NCI-H2196 treated with DMSO at 0.1 percent for 48 hours (cell line): ENCODE results near the gene GPR183.

ENCODE experiments used
- DNase-seq: peaks from one replicate; lab custom pipeline; 2025; ENCODE audit not compliant: unreplicated experiment; lab: John Stamatoyannopoulos, UW

Gene GPR183, protein sequence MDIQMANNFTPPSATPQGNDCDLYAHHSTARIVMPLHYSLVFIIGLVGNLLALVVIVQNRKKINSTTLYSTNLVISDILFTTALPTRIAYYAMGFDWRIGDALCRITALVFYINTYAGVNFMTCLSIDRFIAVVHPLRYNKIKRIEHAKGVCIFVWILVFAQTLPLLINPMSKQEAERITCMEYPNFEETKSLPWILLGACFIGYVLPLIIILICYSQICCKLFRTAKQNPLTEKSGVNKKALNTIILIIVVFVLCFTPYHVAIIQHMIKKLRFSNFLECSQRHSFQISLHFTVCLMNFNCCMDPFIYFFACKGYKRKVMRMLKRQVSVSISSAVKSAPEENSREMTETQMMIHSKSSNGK

DNA sequence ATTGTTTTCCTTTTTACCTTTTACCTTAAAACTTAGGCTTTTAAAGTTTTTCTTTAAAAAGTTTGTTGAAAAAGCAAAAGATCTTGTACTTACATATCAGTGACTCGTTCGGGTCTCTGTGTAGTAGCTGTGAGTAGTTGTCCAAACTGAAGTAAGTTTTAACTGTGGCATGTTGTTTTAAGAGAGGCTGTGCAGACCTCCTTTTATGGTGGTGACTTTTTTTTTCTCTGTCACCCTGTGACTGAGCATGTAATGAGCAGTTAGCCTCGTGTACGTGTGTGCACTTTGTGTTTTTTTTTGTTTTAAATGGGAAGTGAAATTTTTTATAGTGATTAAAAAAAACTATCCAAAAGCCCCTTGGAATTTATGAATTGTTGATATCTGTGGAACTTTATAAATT, at the start of gene GPR183:
Gene GPR183 (minus strand): TSS at position 153 of the 400 bp plus-strand sequence. CDS start 11,254 bp downstream, outside the sequence.
- DNase-seq, result no peak

DNA sequence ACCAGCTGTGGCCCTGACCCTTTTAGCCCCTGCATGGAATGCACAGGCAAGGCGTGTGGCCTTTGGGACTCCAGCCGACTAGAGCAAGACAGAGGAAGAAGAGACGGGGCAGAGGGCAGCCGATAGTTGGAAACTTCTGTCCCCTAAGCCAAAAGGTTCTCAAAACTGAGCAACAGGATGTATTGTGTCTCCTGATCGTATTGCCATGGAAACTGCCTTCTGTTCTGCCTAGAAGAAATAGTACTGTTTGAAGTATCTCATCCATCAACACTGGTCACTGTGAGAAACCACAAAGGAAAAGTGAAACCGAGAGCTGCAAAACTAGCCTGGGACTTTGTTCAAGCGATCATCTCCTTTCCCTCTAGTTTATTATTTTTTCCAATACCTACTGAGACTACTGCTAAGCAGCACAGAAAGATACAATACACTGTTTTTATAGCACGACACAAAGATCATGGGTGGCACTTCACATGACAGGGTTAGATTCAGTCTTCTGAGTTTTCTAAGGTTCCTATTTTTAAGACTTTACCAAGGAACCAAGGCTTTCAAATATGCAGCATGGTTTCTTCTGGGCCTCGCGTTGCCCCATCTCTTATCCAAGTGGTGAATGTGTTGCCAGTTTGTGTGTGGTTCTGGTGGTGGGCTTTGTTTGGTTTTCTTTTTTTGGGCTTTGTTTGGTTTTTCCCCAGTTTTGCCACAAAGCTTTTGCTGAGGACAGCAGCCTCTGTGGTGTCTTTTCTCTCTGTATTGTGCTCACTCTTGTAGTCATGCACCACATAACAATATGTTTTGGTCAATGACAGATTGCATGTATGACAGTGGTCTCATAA, 49.3 kb upstream of the GPR183 start:
- DNase-seq, result no peak

DNA sequence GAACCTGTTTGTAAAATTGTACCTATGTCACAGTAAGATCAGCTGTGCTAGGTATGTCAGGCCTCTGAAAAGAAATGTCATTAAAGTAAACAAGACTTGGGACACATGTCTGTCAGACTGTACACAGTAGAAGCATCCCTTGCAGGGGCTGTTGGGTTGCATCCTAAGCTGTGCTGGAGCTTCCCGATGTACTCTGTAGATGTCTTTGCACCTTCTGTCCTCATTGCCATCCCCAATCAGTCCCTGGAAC, 48.7 kb upstream of the GPR183 start:
- DNase-seq, result no peak

DNA sequence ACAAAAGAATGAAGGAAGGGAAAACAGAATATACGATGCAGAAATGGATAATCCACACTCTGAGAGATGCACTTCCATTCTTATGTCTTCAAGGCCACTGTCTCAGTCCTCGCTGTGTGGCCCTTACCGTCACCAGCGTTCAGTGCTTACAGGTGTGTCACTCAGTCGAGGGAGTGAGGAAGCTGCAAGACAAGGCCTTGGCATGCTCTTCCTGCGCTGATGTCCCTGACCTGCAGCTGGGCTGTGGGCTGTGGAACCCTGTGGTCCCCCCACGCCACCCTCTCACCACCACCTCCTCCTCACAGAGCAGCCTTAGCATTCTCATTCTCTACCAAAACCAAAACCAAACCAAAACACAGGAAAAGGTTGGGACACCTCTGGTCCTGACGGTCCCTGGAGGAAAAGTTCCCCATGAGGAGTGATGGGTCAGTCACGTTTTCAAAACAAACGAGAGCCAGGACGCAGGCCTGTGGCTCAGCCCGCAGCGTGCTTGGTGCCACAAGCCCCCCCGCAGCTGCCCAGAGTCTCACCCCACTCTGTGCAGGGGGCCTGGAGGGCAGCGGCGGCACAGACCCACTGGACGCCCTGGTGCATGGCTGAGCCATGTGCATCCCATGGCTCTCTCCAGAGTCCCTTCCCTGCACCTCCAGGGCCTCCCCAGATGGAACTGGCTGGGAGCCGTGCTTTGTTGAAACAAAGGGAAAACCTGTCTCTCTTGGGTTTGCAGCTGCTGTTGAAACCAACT, 48.2 kb upstream of the GPR183 start:
- no peak for DNase-seq

DNA sequence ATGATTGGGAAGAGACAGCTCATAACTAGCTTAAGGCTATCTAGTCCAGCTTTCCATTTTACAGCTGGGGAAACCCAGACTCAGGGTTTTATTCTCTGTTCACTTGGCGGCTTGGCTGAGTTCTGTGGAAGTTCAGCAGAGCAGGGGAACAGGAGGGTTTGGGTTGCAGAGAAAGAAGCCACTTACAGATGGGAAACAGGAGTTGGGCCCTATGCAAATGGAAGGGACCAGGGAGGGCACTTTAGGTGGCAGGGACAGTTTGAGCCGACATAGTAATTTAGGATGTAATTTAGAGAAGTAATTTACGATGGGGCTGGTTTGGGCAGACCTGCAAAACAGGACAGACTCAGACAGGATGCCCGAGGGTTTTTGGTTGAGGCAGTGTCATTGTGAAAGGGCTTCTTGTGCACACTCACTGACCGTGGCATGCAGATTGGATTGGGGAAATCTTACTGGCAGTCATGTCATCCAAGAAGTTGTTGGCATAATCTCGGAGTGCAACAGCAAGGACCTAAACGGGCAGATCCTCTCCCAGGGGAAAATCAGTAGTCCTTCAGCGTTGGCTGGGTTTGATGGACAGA, 47.3 kb upstream of the GPR183 start:
- no peak for DNase-seq

DNA sequence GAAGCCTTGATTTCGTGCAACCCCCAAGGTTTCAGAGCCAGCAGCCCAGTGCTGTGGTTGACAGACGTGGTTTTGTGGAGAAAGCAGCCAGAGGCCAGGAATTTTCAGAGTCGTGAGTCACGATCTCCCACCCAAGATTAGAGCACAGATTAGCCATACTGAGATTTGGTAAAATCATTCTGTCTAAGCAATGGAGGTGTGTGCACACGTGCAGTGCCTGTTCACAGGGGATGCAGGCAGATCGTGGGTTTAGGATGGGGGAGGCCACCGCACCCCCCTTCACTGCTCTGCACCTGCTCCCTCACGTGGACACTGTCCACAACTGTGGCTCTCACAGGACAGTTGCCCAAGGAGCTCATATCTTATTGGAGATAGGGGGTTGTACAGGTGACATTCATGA, 46.6 kb upstream of the GPR183 start:
- DNase-seq, result no peak

DNA sequence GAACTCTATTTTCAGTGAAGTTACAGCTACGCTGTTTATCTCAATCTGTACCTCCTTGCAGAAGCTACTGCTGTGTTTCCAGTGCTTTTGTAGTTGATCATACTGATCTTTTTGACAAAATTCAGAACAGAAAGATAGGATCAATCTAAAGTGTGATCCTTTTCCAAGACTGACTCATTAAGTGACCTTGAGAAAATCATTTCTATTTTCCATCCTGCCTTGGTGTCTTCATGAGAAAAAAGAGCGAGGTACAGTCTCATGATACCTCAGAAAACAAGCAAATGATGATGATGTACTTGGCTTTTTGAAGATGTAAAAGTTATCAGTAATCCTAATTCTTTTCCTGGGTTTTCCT, 46.0 kb upstream of the GPR183 start:
- DNase-seq, result no peak

DNA sequence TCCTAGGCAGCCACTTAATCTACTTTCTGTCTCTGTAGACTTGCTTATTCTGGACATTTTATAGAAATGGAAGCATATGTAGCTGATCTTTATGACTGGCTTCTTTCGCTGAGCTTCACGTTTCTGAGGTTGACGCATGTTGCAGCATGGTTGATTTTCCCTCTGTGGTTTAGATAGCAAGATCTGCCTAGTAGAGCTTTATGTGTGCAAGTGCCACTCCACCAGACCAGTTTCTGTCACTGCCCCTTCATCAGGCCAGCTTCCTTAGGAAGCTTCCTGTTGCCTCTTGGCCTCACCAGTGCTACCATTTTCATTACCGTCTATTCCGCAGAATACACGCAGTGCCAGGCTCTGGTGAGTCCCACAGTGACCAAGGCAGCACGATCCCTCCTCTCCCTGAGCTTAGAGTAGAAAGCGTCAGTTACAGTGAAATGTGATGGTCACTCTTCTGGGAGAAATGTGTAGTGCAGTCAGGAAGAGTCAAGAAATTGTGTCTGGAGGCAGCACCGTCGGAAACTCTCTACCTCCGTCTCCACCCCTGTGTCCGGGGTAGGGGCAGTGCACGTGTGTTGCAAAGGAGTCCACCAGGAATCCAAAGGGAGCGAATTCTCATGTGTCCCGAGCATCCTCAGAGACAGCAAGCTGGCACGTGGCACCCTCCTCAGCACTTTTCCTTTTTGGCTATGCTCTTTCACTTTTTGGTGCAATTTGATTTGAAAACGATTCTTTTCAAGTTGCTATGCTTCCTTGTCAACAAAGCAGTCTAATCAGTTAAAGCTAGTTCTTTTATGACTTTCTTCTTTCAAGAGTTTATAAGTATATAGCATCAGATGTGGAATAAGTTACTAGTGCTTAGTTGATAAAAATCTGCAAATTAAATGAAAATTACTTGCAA, 45.4 kb upstream of the GPR183 start:
- DNase-seq, result no peak

DNA sequence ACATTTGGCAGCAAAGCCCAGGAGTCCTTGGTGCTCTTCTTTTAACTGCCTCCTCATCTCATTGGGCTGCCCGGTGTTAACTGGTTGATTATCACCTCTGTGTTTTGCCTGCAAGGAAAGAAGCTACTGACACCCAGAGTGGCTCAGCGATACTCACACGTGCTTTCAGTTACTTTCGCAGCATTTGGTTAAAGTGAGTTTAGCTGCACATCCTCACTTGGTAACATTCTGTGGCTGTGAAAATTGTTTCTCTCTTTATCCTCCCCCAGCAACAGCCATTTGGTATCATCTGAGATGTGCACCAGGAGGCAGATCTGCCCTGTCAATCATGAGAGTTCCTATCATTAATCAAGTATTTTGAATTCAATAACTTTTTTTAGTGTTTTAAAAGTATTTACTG, 44.6 kb upstream of the GPR183 start:
- no peak for DNase-seq

DNA sequence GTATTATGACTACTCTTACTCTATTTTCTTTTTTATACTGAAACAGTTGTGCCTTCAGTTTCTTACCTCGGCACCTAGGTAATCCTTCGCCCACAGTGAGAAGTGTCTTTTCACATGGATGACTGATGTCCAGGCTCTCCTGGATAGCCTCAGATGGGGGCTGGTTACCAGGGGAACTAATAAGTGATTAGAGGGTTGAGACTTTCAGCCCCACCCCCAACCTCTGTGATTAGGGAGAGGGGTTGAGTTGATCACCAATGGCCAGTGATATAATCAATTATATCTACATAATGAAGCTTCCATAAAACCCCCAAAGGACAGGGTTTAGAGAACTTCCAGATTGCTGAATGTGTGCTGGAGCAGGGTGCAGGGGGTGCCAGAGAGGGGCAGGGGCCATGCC, 43.0 kb upstream of the GPR183 start:
- no peak for DNase-seq

DNA sequence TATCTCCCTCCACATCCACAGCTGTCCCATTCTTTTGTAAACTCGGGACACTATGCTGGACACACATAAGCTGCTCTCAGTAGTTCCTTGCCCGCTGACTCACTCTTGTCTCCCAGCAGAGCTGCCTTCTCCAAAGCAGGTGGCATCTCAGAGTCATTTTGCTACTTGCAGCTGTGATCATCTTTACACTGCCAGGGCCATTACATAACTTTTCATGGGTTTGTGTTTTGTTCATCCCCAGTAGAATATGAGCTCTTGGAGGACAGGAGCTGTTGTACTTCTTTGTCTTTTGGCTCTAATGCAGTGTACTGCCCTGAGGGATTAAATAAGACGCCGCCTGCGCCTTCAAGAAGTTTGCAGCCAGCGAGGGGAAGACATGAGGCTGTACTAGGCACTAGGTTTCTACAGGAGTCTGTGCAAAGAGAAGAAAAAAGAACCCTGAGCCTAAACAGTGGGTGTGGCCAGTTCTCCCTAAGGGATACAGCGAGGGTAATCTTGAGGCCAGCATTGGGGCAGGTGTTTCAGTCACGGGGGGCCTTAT, 40.8 kb upstream of the GPR183 start:
- no peak for DNase-seq

DNA sequence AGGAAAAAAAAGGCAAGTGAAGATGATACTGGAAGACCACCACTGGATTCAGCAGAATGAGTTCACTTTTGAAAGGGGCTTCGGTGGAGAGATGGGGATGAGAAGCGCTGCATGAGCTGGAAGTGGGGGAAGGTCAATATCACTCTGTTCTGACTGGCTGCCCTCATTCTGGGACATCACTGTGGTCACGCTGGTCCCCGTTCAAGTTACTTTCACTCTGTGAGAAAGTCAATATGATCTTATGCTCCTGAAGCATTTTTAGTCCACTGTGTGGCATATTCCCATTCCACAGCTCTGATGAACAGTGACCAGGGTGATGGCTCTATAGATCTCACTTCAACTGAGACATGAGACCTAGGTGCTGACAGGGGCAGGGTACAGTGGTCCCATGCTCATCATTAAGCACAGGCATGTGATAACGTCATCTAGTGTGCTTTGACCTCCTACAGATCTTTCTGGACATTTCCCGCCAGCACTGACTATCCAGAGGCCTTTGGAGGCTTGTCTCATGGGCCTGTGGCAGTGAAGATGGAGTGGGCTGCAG, 40.2 kb upstream of the GPR183 start:
- DNase-seq, result no peak

DNA sequence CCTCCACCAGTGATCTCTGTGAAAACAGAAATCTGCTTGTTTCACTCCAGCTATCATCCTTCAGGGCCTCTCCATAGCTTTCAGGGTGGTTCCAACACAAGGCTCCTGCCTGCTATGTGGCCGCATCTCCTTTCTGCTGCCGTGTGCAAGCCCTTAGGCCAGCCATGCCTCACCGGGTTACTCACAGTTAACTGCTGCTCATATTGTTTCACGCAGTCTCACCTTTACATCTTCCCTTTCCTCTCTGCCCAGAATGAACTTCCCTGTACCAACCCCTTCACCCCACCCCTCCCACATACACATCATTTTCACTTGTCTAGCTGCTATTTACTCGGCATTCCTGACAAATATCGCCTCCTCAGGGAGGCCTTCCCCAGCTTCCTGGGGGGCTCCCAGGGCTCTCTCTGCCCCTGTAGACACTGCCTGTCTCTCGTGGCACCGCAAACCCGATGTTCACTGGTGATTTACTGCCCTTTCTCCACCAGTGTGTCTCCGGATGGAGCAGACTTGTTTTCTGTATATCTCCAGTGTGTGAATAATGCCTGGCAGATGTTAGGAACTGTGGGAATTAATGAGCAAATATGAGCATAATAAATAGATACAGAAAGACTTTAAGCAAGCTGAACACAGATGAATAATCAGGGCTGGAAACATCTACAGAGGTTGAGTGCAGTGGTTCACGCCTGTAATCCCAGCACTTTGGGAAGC, 39.3 kb upstream of the GPR183 start:
- no peak for DNase-seq

DNA sequence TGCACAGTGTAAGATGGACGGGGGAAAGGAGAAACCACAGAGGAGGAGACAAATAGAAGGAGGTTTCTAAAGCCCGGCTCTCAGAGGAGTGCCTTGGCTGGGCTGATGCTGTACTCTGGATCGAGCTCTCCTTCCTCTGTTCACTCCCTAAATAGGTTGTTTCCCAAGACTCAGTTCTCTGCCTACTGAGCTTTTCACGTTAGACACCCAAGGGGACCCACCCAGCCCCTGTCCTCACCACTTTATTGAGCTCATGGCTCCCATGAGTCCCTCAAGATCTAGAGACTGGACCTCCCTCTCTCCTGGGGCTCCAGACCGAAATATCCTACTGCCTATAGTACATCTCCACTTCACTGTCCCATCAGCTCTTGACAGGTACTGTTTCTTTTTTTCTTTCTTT, 38.1 kb upstream of the GPR183 start:
- no peak for DNase-seq

DNA sequence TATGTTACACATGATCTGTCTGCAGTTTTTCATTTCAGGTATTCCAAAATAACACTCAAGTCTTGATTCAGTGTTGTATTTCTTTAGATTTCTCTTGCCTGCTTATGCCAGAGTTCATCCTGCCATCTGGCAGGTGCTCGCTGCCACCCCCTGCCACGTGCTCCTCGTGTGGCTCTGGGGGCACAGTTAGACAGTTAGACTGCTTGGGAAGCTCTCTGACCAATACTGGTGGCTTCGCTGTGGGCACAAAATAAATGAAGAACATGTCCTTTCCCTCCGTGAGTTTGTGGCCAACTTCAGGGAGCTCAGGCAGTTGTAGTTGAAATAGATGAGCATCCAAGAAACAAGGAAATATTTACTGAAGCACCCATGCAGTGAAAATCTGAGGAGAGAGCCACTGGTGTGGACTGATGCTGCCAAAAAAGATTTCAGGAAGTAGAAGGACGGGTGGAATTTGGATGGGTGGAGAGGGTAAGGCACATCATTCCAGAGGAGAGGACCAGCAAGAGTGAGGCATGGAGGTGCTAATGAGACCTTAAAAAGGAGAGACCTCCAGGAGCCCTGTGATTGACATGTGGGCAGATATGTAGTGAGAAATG, 37.5 kb upstream of the GPR183 start:
- DNase-seq, result no peak

DNA sequence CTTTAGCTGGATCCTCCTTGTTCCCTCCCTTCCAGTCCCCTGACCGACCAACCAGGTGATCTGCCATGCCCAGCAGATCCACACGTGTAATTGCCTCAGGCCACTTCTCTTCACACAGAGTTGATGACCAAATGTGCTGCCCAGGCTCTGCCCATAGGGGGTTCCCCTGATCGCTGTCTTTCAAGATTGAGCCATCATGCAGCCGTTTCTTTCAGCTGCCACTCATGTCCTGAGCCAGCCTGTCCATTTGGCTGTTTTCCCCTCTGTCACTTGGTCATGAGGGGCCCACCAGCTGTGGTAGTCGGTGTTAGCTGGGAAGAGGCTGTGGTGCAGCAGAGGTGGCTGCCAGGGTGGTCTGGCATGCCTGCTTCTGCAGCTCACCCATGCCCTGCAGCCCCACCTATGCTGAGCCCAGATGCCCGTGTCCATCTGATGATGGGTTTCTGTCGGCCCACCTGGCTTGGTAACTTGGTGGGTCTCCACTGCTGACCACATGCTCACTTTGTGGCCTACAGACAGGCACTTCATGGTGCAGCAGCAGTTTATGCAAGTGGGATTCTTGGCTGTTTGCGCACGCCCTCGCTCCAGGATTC, 35.6 kb upstream of the GPR183 start:
- no peak for DNase-seq

DNA sequence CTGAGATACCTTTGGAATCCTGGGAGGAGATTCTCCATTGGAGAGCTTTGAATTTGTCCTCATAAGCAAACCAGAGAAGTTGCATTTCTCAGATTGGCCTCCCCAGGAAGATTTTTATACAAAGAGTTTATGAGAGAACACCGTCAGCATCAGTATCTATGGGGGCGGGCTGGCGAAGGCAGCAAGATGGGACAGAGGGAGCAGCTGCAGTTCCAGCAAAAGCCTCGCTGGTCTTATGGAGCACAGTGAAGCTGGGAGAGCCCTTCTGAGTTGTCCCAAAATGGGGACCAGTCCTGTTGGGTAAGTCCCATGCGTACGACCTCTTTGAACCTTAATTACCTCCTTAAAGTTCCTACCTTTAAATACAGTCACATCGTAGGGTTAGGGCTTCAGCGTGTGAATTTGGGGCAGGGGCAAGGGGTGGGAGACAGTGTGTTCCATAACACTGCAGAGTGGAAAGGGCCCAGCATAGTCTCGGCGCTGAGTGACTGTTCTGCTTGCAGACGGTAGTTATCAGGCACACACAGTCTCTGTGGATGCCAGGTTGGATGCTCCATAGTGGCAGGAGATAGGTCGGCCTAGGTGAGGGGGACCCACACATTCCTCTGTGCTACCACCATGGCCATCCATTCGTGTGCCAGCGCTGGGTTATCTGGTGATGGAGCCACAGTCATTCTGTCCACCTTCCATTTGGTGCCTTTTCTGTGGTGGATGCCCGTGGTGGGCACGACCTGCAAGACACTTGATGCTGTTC, 34.9 kb upstream of the GPR183 start:
- DNase-seq, result no peak

DNA sequence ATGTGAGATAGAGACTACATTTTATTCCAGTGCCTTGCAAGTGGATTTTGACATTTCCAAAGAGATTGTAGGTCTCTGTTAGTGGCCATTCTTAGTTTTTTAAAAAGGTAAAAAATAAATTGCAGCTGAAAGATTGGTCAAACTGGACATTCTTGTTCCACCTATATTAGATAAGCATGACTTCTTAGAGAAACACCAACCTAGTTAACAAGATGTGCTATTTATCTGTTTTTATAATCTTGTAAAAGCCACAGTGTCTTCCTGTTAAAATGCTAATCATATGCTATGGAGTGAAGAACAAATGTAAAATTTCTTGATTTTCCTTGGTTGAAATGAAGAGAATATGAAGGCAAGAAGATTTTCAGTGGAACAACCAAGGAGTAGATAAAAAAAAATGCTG, 33.4 kb upstream of the GPR183 start:
- DNase-seq, result no peak
